Naive thymus-derived CD4-positive, alpha-beta T cell (primary cell): ENCODE results near the gene CCDC137. TPM values are rescaled to one million over a fixed set of nuclear protein-coding genes. Genes with fewer than 3 reads are reported as not detected.

ENCODE experiments used
- ATAC-seq: fragments of 150-1000 bp; cut with Tn5 transposase; 2 replicates; pipeline ENCODE4 v1.10.0; 2021; ENCODE audit warnings: mild to moderate bottlenecking, moderate library complexity
- CTCF ChIA-PET: fragments of 350-600 bp; sonication (Branson Sonifier 250); formaldehyde crosslinking; loops from one replicate; lab custom pipeline; 2021; ENCODE audit warnings: antibody characterized with exemption; lab: Charles Lee
- POLR2A ChIA-PET: fragments of 350-600 bp; sonication (Branson Sonifier 250); formaldehyde crosslinking; loops from one replicate; lab custom pipeline; 2021; ENCODE audit warnings: antibody characterized with exemption, inconsistent platforms; lab: Charles Lee
- DNase-seq, 9 donors: peaks; one replicate each; pipeline versions ENCODE4 v3.0.0 to v3.0.0-alpha.2; 2020 to 2022; ENCODE audit warnings: mixed read lengths in 1 of 9
- H3K27ac ChIP-seq: one replicate; pipeline ENCODE4 v1.7.0; 2013; ENCODE audit warnings: mild to moderate bottlenecking, low read depth, low read length, moderate library complexity
- H3K27me3 ChIP-seq, 2 donors: one replicate each; pipeline ENCODE4 v1.7.0; 2013; ENCODE audit warnings: low read length in 2 of 2, mild to moderate bottlenecking in 2 of 2, moderate library complexity in 2 of 2; ENCODE audit not compliant: control insufficient read depth in 2 of 2, insufficient read depth in 2 of 2
- H3K36me3 ChIP-seq, 3 experiments: 1 replicate in 2 of 3; 2 replicates in 1 of 3; pipeline ENCODE4 v1.7.0; 2013; ENCODE audit warnings: low read length in 3 of 3, mild to moderate bottlenecking in 3 of 3, moderate library complexity in 1 of 3; ENCODE audit not compliant: insufficient read depth in 3 of 3, control insufficient read depth in 2 of 3
- H3K4me1 ChIP-seq, 2 donors: one replicate each; pipeline ENCODE4 v1.7.0; 2013; ENCODE audit warnings: low read length in 2 of 2, mild to moderate bottlenecking in 2 of 2, moderate library complexity in 1 of 2; ENCODE audit not compliant: control insufficient read depth in 2 of 2, insufficient read depth in 2 of 2
- H3K4me3 ChIP-seq: 2 replicates; pipeline ENCODE4 v1.7.0; 2013; ENCODE audit warnings: mild to moderate bottlenecking, low read length
- H3K9me3 ChIP-seq, 3 experiments: 1 replicate in 2 of 3; 2 replicates in 1 of 3; pipeline ENCODE4 v1.7.0; 2013; ENCODE audit warnings: low read length in 3 of 3; ENCODE audit not compliant: control insufficient read depth in 2 of 3
- H3K27ac Mint-ChIP-seq, 9 donors: one replicate each; pipeline ENCODE4 v1.8.0; 2020 to 2022; ENCODE audit warnings: mixed read lengths in 9 of 9, mild to moderate bottlenecking in 8 of 9, moderate library complexity in 5 of 9, inconsistent platforms in 2 of 9
- H3K27me3 Mint-ChIP-seq, 5 donors: one replicate each; pipeline ENCODE4 v1.8.0; 2021 to 2022; ENCODE audit warnings: mixed read lengths in 5 of 5, mild to moderate bottlenecking in 1 of 5
- H3K36me3 Mint-ChIP-seq, 5 donors: one replicate each; pipeline ENCODE4 v1.8.0; 2020 to 2022; ENCODE audit warnings: mixed read lengths in 5 of 5, mild to moderate bottlenecking in 3 of 5, inconsistent platforms in 1 of 5
- H3K4me1 Mint-ChIP-seq, 7 donors: one replicate each; pipeline ENCODE4 v1.8.0; 2020 to 2022; ENCODE audit warnings: mixed read lengths in 7 of 7, mild to moderate bottlenecking in 3 of 7, inconsistent platforms in 1 of 7
- H3K4me3 Mint-ChIP-seq, 10 donors: one replicate each; pipeline ENCODE4 v1.8.0; 2020 to 2022; ENCODE audit warnings: mild to moderate bottlenecking in 10 of 10, mixed read lengths in 10 of 10, moderate library complexity in 6 of 10, inconsistent platforms in 2 of 10
- H3K9me3 Mint-ChIP-seq, 11 donors: one replicate each; pipeline ENCODE4 v1.8.0; 2020 to 2022; ENCODE audit warnings: mixed read lengths in 11 of 11, mild to moderate bottlenecking in 4 of 11, inconsistent platforms in 1 of 11, moderate library complexity in 1 of 11
- intact Hi-C, 2 donors: fragments of 100-400 bp; cut with micrococcal nuclease; formaldehyde crosslinking; loops; one replicate each; pipeline ENCODE4 v1.15.1; 2023
- polyA plus RNA-seq, 2 donors: library from polyadenylated mRNA; unstranded; fragments of 300-500 nt; fragmentation: Illumina TruSeq; gene quantifications; one replicate each; pipeline ENCODE4 v1.2.3, GENCODE V29; 2021
- total RNA-seq, 6 experiments: library from RNA in 5 of 6; stranded (reverse) in 5 of 6; gene quantifications; 1 replicate in 5 of 6; 2 replicates in 1 of 6; pipeline ENCODE4 v1.2.3 and lab custom pipeline; 2021 to 2026

Gene CCDC137
- total and polyA plus RNA-seq, 7 experiments from 2014 or later = 10.0 to 33.5 (median 26.0) TPM

- ChIA-PET CTCF (interaction anchor here (0.6 kb wide), 1 partner anchor 1297 kb away, joined by 3 read pairs; no protein-coding TSS in a partner anchor), POLR2A (interaction anchor here (0.8 kb wide), 1 partner anchor 29 kb away, joined by 5 read pairs; no protein-coding TSS in a partner anchor)
- peaks cover 0 to 24% (median 12%) of the 10 kb centered on the region in 5 donors for H3K36me3 Mint-ChIP-seq
- H3K4me3 Mint-ChIP-seq = no peak overlapping the region
- peaks cover 0 to 28% (median 6%) of the 10 kb centered on the region in 3 experiments for H3K36me3 ChIP-seq
- no peak overlapping the region for H3K4me3 ChIP-seq
- no peaks in the 10 kb centered on the region for H3K9me3 ChIP-seq
- peaks cover 13 to 33% (median 23%) of the 10 kb centered on the region in 7 donors for H3K4me1 Mint-ChIP-seq
- H3K4me1 ChIP-seq = peaks cover 10 to 12% of the 10 kb centered on the region in 2 donors
- no peaks in the 10 kb centered on the region for H3K9me3 Mint-ChIP-seq
- intact Hi-C loops = no loop called here
- H3K27ac Mint-ChIP-seq = peak overlapping the region in 1 of 9 donors; percentile 19
- no peak for DNase-seq
- no peak overlapping the region for H3K27ac ChIP-seq
- ATAC-seq = no peak
- no peaks in the 10 kb centered on the region for H3K27me3 Mint-ChIP-seq
- H3K27me3 ChIP-seq = no peaks in the 10 kb centered on the region
These were observed 35.1 kb upstream of the CCDC137 start for GRCh38 chr17:81631482-81631881.

- Histone ChIP-seq H3K27ac (no peak overlapping the region), H3K4me3 (no peak overlapping the region), H3K27me3 (no peaks in the 10 kb centered on the region), H3K4me1 (peaks cover 10 to 12% of the 10 kb centered on the region in 2 donors), H3K9me3 (no peaks in the 10 kb centered on the region), H3K36me3 (no peaks in the 10 kb centered on the region)
- H3K27ac Mint-ChIP-seq = peak overlapping the region in 7 of 9 donors; percentile 25 to 94 (median 72)
- H3K4me1 Mint-ChIP-seq = peaks cover 13 to 41% (median 28%) of the 10 kb centered on the region in 7 donors
- H3K36me3 Mint-ChIP-seq = peaks cover 0 to 6% (median 0%) of the 10 kb centered on the region in 5 donors
- POLR2A ChIA-PET = interaction anchor here (0.6 to 1.2 kb wide), 4 partner anchors 18 to 237 kb away, joined by 3 to 4 read pairs (median 3); no protein-coding TSS in a partner anchor
- no peaks in the 10 kb centered on the region for H3K27me3 Mint-ChIP-seq
- intact Hi-C loops = no loop called here
- no peak for DNase-seq
- CTCF ChIA-PET = no interaction called here
- H3K4me3 Mint-ChIP-seq = peak overlapping the region; percentile 91 to 98 (median 95)
- no peaks in the 10 kb centered on the region for H3K9me3 Mint-ChIP-seq
- ATAC-seq = no peak
These were observed 31.1 kb upstream of the CCDC137 start for GRCh38 chr17:81635431-81635830.

GRCh38 chr17:81635973-81636504 is 30.5 kb upstream of the CCDC137 start:
- Mint-ChIP-seq H3K9me3 (no peaks in the 10 kb centered on the region), H3K4me3 (peak overlapping the region; percentile 91 to 98 (median 95)), H3K27ac (peak overlapping the region; percentile 25 to 94 (median 89)), H3K4me1 (peaks cover 13 to 41% (median 26%) of the 10 kb centered on the region in 7 donors), H3K36me3 (peaks cover 0 to 6% (median 0%) of the 10 kb centered on the region in 5 donors), H3K27me3 (no peaks in the 10 kb centered on the region)
- ATAC-seq (no peak), DNase-seq (no peak)
- POLR2A ChIA-PET = interaction anchor here (0.6 to 1.2 kb wide), 4 partner anchors 17 to 47 kb away, joined by 3 to 5 read pairs (median 4); partner anchors contain the start of genes CCDC137 and OXLD1
- peak overlapping the region; percentile 86 for H3K4me3 ChIP-seq
- H3K9me3 ChIP-seq = no peaks in the 10 kb centered on the region
- H3K4me1 ChIP-seq = peaks cover 10 to 12% of the 10 kb centered on the region in 2 donors
- H3K36me3 ChIP-seq = no peaks in the 10 kb centered on the region
- H3K27me3 ChIP-seq = no peaks in the 10 kb centered on the region
- intact Hi-C loops = loop anchor here (1.0 to 2.0 kb wide), 3 partner anchors 67 to 197 kb away; partner anchors contain the start of genes MCRIP1 (in 1 of the 2) and MRPL12 (in 1 of the 2)
- CTCF ChIA-PET = no interaction called here
- peak overlapping the region; percentile 87 for H3K27ac ChIP-seq

- no peaks in the 10 kb centered on the region for H3K27me3 ChIP-seq
- peak within 1 kb of the TSS; percentile 87 for H3K27ac ChIP-seq
- peaks cover 10 to 12% of the 10 kb centered on the region in 2 donors for H3K4me1 ChIP-seq
- DNase-seq (peak; percentile 62 to 94 (median 80)), ATAC-seq (peak; percentile 95)
- Mint-ChIP-seq H3K4me3 (peak within 1 kb of the TSS; percentile 91 to 98 (median 95)), H3K4me1 (peaks cover 13 to 37% (median 26%) of the 10 kb centered on the region in 7 donors), H3K27me3 (no peaks in the 10 kb centered on the region), H3K36me3 (peaks cover 0 to 6% (median 0%) of the 10 kb centered on the region in 5 donors), H3K9me3 (no peaks in the 10 kb centered on the region), H3K27ac (peak within 1 kb of the TSS; percentile 25 to 94 (median 89))
- peak within 1 kb of the TSS; percentile 86 for H3K4me3 ChIP-seq
- POLR2A ChIA-PET = interaction anchor here (0.6 to 1.2 kb wide), 3 partner anchors 29 to 30 kb away, joined by 3 to 5 read pairs (median 4); partner anchors contain the start of genes CCDC137 and OXLD1
- intact Hi-C loops = loop anchor here (1.0 to 2.0 kb wide), 7 partner anchors 30 to 413 kb away; partner anchors contain the start of genes ARL16 (in 2 of the 2), CCDC137 (in 2 of the 2), MRPL12 (in 2 of the 2) and OXLD1 (in 2 of the 2)
- CTCF ChIA-PET = no interaction called here
- H3K36me3 ChIP-seq = no peaks in the 10 kb centered on the region
- no peaks in the 10 kb centered on the region for H3K9me3 ChIP-seq
These were observed 29.8 kb upstream of the CCDC137 start, which contains the start of the genes NPLOC4 and TSPAN10 for GRCh38 chr17:81636505-81637288. TSS of gene NPLOC4 (minus strand) at chr17:81637112. CDS start at chr17:81636930, 182 bp downstream. TSS of gene TSPAN10 (plus strand) at chr17:81637196. CDS start at chr17:81642413, 5,217 bp downstream.

DNA sequence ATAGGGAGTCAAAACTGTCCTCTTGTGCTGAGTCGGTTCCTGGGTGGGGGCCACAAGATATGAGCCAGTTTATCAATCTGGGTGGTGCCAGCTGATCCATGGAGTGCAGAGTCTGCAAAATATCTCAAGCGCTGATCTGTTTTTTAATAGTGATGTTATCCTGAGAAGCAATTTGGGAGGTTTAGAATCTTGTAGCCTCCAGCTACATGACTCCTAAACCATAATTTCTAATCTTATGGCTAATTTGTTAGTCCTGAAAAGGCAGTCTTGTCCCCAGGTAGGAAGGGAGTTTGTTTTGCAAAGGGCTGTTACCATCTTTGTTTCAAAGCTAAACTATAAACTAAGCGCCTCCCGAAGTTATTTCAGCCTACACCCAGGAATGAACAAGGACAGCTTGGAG is 27.9 kb upstream of the CCDC137 start:
- DNase-seq (no peak), ATAC-seq (no peak)
- Histone ChIP-seq H3K4me1 (peaks cover 10 to 12% of the 10 kb centered on the region in 2 donors), H3K27me3 (no peaks in the 10 kb centered on the region), H3K36me3 (no peaks in the 10 kb centered on the region), H3K4me3 (no peak overlapping the region), H3K27ac (no peak overlapping the region), H3K9me3 (no peaks in the 10 kb centered on the region)
- ChIA-PET POLR2A (interaction anchor here (1.1 kb wide), 1 partner anchor 24 kb away, joined by 4 read pairs; no protein-coding TSS in a partner anchor), CTCF (no interaction called here)
- Mint-ChIP-seq H3K9me3 (no peaks in the 10 kb centered on the region), H3K27me3 (no peaks in the 10 kb centered on the region), H3K36me3 (peaks cover 0 to 3% (median 0%) of the 10 kb centered on the region in 5 donors), H3K27ac (peak overlapping the region in 3 of 9 donors; percentile 36 to 39 (median 36)), H3K4me1 (peaks cover 9 to 29% (median 16%) of the 10 kb centered on the region in 7 donors), H3K4me3 (peak overlapping the region in 8 of 10 donors; percentile 4 to 63 (median 34))
- intact Hi-C loops = no loop called here

- ATAC-seq (no peak), DNase-seq (no peak)
- no peaks in the 10 kb centered on the region for H3K9me3 ChIP-seq
- H3K27me3 ChIP-seq = no peaks in the 10 kb centered on the region
- H3K27ac ChIP-seq = no peak overlapping the region
- H3K27ac Mint-ChIP-seq = no peak overlapping the region
- POLR2A ChIA-PET = interaction anchor here (1.0 to 1.1 kb wide), 2 partner anchors 24 to 32 kb away, joined by 4 read pairs; no protein-coding TSS in a partner anchor
- intact Hi-C loops = no loop called here
- peak overlapping the region in 2 of 10 donors; percentile 29 to 63 for H3K4me3 Mint-ChIP-seq
- CTCF ChIA-PET = interaction anchor here (0.8 kb wide), 1 partner anchor 38 kb away, joined by 4 read pairs; no protein-coding TSS in a partner anchor
- no peaks in the 10 kb centered on the region for H3K36me3 ChIP-seq
- H3K4me1 Mint-ChIP-seq = peaks cover 9 to 20% (median 14%) of the 10 kb centered on the region in 7 donors
- H3K4me3 ChIP-seq = no peak overlapping the region
- H3K27me3 Mint-ChIP-seq = no peaks in the 10 kb centered on the region
- H3K9me3 Mint-ChIP-seq = no peaks in the 10 kb centered on the region
- peaks cover 0 to 3% (median 0%) of the 10 kb centered on the region in 5 donors for H3K36me3 Mint-ChIP-seq
- peaks cover 10 to 12% of the 10 kb centered on the region in 2 donors for H3K4me1 ChIP-seq
These were observed 26.5 kb upstream of the CCDC137 start for GRCh38 chr17:81640011-81640410.
